MM.1S (cell line): ENCODE results near the gene HERPUD2.

Source experiments
- EZH2phosphoT487 ChIP-seq: fragments of 300-600 bp; sonication (generic); IDR thresholded peaks from 2 replicates; pipeline ENCODE4 v1.6.1; 2018; ENCODE audit warnings: antibody characterized with exemption, low read length
- TF ChIP-seq, protein P1 (sequence below): fragments of 300-600 bp; sonication (generic); IDR thresholded peaks from 2 replicates; pipeline ENCODE4 v1.5.1; 2016; ENCODE audit warnings: antibody characterized with exemption, low read length, mixed read lengths

DNA sequence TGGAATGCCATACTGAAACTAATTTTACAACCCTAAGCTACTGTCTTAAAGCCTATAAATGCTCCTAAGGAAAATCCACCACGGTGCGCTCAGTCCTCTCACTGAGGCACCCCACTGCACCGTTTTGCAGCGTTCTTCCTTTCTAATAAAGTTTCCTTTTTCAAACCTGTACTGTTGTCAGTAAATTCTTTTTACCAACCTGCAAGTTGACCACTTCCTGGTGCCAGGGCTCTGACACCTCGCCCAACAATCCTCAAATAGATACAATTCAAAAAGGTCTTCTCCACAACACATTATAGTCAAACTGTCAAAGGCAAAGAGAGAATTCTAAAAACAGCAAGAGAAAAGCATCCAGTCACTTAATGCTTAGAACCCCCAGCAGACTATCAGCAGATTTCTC is 42.8 kb downstream of the HERPUD2 start:
- TF ChIP-seq, protein P1, sequence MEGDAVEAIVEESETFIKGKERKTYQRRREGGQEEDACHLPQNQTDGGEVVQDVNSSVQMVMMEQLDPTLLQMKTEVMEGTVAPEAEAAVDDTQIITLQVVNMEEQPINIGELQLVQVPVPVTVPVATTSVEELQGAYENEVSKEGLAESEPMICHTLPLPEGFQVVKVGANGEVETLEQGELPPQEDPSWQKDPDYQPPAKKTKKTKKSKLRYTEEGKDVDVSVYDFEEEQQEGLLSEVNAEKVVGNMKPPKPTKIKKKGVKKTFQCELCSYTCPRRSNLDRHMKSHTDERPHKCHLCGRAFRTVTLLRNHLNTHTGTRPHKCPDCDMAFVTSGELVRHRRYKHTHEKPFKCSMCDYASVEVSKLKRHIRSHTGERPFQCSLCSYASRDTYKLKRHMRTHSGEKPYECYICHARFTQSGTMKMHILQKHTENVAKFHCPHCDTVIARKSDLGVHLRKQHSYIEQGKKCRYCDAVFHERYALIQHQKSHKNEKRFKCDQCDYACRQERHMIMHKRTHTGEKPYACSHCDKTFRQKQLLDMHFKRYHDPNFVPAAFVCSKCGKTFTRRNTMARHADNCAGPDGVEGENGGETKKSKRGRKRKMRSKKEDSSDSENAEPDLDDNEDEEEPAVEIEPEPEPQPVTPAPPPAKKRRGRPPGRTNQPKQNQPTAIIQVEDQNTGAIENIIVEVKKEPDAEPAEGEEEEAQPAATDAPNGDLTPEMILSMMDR: no peak
- no peak for TF ChIP-seq EZH2phosphoT487
